Left colon (tissue), 2 donors: ENCODE data around the gene TBX2. TPM values are rescaled to one million over a fixed set of nuclear protein-coding genes. Genes with fewer than 3 reads are reported as not detected.
"Not testable (repeated sequence)": the region's sequence is repeated elsewhere in the genome, so short reads cannot be mapped to it uniquely, and the experiment has no call there.

Experiments
- ATAC-seq: fragments of 200-7000 bp; cut with Tn5 transposase; one replicate; pipeline ENCODE4 v1.9.1; 2020; ENCODE audit warnings: mild to moderate bottlenecking, moderate library complexity
- DNase-seq, 2 donors: peaks; one replicate each; pipeline ENCODE4 v3.0.0-alpha.2; 2020
- intact Hi-C, 2 donors: fragments of 100-400 bp; cut with DNase I in 1 of 2; cut with micrococcal nuclease in 1 of 2; formaldehyde crosslinking; loops; one replicate each; pipeline versions ENCODE4 v1.11.2 to v1.14.0; 2022; cut with DNase I, micrococcal nuclease
- total RNA-seq, 2 donors: library from RNA; stranded (reverse); fragmentation: NEBNext Ultra II Directional; extraction: Animal tissue kit (Norgen Biotek cat#: 25700); gene quantifications; one replicate each; pipeline ENCODE4 v1.2.1, GENCODE V29; 2021
- donor health status: DM: no; HTN: no; CAD: no.
- donor health status: DM: yes; HTN: yes; CAD: no.

The TBX2 gene
- total RNA-seq, 2 donors from 2014 or later, result 5.8 to 11.7 TPM

DNA sequence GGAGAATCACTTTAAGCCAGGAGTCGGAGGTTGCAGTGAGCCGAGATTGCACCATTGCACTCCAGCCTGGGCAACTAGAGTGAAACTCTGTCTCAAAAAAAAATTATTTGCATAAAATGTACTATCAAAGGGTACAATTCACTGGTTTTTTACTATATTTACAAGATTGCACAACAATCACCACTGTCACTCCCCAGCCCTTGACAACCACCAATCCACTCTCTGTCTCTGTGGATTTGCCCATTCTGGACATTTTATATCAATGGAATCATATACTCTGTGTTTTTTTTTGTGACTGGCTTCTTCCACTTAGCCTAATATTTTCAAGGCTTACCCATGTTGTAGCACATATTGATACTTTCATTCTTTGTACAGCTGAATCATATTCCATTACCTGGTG, 18.8 kb downstream of the TBX2 start:
- ATAC-seq, result no peak
- no peak for DNase-seq
- intact Hi-C loops, result loop anchor here (5.0 to 10.0 kb wide), 3 partner anchors 134 to 416 kb away; no protein-coding TSS in a partner anchor

- peak in 1 of 2 donors; percentile 10 for DNase-seq
- intact Hi-C loops, result loop anchor here (5.0 to 10.0 kb wide), 3 partner anchors 133 to 415 kb away; no protein-coding TSS in a partner anchor
Measured at GRCh38 chr17:61419496-61420046, 19.9 kb downstream of the TBX2 start.

GRCh38 chr17:61420052-61420451, 20.4 kb downstream of the TBX2 start:
- intact Hi-C loops, result no loop called here
- ATAC-seq, result no peak
- DNase-seq, result no peak

More at GRCh38 chr17:61419496-61420046, 19.9 kb downstream of the TBX2 start:
- ATAC-seq, result no peak

GRCh38 chr17:61420745-61421398, 21.2 kb downstream of the TBX2 start:
- DNase-seq (no peak), ATAC-seq (no peak)
- intact Hi-C loops, result no loop called here

DNA sequence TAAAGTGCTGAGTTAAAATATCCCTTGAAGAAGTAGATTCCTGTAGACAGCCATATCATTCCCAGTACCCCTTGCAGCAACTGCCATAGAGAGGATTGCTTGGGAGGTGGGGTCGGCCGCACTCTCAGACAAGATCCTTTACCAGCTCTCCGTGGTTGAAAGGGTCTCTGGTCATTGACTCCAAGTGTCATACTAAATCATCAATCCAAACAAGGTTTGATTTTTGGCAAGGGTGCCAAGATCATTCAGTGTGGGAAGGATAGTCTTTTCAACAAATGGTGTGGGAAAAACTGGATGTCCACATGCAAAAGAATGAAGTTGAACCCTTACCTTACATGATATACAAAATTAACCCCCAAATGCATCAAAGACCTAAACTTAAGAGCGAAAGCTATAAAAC, 21.8 kb downstream of the TBX2 start:
- ATAC-seq, result no peak
- no peak for DNase-seq
- intact Hi-C loops, result no loop called here

GRCh38 chr17:61422116-61422799, 22.6 kb downstream of the TBX2 start:
- intact Hi-C loops, result no loop called here
- no peak for DNase-seq
- no peak for ATAC-seq

DNA sequence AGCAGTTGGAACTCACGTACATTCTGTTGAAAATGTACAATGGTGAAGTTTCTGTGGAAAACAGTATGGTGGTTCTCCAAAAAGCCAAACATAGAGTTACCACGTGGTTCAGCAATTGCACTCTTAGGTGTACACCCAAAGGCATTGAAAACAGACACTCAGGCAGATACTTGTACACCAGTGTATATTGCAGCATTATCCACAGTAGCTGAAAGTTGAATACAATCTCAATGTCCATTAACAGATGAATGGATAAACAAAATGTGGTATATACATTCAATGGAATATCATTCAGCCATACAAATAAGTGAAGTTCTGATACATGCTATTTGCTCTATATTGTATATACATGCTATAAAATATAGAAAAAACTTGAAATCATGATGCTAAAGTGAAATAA, 23.2 kb downstream of the TBX2 start:
- intact Hi-C loops, result no loop called here
- DNase-seq (no peak), ATAC-seq (no peak)

DNA sequence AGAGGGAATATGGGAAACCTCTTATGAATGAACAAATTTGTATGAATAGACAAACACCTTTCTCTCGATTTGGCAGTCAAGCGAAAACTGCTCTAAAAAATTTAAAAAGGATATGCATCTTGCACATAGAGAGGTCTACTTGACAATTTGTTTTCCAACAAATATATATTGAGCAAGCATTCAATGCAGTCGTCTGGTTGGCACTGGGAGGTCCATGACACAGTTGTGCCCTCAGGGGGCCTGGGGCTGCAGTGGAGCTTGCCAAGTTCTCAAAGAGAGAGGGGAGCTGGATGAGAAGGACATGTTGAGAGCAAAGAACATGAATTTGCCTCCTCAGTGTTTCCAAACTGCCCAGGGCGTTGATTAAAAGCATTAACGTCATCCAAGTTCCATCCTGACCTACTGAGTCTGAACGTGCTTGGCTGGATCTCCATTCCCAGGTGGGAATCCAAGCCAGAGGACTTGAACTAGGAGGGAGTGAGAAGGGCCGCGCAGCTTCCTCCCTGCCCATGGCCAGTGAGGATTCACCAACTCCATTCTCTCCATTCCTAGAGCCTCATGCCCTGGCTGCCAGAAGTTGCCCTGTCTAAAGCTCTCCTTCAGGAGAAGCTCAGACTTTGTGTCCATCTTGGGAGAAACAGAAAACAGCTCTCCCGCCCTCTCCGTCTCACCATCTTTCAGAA, 24.5 kb downstream of the TBX2 start:
- DNase-seq (no peak), ATAC-seq (no peak)
- intact Hi-C loops, result no loop called here

DNA sequence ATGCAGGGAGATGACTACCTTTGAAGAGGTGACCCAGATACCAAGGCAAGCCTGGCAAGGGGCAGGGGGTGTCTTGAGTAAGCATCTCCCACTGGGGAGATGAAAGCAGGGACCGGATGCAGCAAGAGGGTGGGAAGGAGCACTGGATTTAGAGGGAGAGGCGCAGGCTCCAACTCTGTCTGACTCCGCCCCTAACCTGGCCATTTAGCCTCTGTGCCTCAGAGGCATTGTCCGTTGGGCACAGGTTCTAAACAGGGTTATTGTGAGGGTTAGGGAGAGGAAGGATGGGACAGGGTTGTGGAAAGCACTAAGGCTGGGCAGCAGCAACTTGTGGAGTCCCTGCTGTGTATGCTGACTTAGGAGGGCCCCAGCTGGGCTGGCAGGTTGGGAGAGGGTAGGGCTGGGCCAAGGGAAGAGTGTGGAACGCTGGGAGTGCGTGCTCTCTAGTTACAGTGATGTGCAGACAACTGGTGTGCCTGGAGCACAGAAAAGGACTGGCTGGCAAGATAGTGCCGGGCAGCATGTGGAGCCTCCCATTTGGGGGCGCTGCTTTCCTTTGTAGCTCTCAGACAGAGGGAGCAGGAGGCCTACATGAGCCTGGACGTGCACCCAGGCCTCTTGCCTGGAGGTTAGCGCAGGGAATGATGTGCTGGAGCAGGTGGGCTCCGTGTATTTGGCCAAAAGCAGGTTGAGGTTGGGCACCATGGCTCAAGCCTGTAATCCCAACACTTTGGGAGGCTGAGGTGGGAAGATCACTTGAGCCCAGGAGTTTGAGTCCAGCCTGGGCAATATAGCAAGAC, 26.2 kb downstream of the TBX2 start:
- ATAC-seq (peak; percentile 82), DNase-seq (no peak)
- intact Hi-C loops, result no loop called here

DNA sequence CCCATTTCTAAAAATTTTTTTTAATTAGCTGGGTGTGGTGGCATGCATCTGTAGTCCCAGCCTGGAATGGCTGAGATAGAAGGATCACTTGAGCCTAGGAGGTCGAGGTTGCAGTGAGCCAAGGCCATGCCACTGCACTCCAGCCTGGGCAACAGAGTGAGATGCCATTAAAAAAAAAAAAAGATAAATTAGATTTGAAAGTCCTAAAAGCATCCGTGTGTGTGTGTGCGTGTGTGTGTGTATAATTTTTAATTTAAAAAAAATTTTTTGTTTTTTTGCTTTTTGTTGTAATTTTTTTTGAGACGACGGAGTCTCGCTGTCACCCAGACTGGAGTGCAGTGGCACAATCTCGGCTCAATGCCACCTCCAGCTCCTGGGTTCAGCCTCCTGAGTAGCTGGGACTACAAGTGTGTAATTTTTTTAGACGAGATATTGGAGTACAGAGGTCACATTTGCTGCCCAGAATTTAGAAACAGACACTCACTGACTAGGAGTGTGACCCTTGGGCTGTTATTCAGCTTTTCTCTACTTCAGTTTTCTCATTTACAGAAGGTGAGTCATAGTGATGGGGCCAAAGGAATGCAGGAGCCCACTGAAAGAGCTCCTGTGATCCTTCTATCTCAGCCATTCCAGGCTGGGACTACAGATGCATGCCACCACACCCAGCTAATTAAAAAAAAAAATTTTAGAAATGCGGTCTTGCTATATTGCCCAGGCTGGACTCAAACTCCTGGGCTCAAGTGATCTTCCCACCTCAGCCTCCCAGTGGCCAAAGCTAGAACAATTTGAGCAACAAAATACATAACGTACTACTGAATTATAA, 27.1 kb downstream of the TBX2 start:
- ATAC-seq, result no peak
- intact Hi-C loops, result no loop called here
- no peak for DNase-seq

DNA sequence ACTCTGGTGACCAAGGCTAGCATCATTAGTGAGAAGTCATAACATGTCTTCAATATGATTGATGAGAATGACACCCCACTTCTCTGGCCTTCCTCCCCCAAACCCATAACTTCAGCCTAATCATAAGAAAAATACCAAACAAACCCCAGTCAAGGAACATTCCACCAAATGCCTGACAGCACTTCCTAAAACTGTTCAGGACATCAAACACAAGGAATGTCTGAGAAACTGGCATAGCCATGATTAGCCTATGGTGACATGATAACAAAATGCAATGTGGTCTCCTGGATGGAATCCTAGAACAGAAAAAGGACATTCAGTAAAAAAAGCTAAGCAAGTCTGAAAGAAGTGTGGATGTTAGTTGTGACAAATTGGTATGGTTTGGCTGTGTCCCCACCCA, 27.9 kb downstream of the TBX2 start:
- intact Hi-C loops, result no loop called here
- ATAC-seq, result no peak
- DNase-seq, result no peak

DNA sequence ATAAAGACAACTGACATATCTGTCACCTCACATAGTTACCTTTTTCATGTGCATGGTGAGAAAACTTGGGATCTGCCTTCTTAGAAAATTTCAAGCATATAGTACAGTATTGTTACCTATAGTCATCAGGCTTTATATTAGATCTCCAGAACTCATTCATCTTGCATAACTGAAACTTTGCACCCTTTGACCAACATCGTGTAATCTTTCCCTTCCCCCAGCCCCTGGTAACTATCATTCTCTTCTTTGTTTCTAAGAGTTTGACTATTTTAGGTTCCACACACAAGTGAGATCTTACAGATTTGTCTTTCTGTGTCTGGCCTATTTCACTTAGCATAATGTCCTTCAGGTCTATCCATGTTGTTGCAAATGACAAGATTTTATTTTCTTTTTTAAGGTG, 29.6 kb downstream of the TBX2 start:
- ATAC-seq (no peak), DNase-seq (no peak)
- intact Hi-C loops, result no loop called here

DNA sequence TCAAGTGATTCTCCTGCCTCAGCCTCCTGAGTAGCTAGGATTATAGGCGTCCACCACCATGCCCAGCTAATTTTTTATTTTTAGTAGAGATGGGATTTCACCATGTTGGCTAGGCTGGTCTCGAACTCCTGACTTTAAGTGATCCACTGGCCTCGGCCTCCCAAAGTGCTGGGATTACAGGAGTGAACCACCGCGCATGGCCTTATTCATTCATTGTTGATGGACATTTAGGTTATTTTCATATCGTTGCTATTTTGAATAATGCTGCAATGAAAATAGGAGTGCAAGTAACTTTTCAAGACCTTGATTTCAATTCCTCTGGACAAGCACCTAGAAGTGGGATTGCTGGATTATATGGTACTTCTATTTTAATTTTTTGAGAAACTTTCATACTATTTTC, 30.2 kb downstream of the TBX2 start:
- ATAC-seq, DNase-seq, intact Hi-C loops: not testable (repeated sequence)

DNA sequence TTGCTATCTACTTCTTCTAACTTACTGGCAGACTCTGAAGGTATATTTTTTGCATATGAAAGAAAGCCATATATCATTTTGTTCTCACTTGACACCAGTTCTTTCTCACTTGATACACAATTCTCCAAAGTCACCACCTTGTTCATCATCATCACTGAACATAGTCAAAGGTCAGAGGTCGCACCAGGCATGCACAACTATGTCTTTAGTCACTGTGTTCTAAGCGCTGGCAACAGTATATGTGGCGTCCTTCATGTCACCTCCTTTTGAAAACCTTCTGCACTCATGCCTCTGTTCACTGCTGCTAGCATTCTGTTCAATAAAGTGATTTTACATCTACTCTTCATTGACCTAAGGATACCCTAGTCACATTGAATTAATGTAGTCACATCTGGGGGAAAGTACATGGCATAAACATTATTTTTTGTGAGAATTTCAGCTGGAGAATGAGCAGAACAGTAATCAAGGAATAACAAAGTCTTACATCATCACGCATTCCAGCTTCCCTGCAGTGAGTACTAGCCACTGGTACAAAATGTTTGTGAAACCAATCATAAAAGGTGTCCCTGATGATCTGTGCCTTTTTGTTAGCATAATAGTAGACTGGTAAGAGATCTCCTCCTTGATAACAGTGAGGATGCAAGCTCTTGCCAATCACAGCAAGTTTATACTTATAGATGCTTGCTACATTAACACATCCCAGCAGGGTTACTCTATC, 32.1 kb downstream of the TBX2 start:
- intact Hi-C loops, result no loop called here
- no peak for DNase-seq
- no peak for ATAC-seq

DNA sequence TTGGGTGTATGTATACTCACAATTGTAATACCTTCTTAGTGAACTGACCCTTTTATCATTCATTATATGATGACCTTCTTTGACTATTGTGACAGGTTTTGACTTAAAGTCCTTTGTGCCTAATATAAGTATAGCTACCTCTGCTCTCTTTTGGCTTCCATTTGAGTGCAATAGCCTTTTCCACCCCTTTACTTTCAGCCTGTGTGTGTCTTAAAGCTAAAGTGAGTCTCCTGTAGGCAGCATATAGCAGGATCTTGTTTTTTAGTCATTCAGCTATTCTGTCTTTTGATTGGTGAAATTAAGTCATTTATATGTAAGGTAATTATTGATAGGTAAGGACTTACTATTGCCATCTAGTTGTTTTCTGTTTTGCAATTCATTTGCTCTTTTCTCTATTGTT, 36.6 kb downstream of the TBX2 start:
- ATAC-seq, result no peak
- DNase-seq, result no peak
- intact Hi-C loops, result no loop called here

DNA sequence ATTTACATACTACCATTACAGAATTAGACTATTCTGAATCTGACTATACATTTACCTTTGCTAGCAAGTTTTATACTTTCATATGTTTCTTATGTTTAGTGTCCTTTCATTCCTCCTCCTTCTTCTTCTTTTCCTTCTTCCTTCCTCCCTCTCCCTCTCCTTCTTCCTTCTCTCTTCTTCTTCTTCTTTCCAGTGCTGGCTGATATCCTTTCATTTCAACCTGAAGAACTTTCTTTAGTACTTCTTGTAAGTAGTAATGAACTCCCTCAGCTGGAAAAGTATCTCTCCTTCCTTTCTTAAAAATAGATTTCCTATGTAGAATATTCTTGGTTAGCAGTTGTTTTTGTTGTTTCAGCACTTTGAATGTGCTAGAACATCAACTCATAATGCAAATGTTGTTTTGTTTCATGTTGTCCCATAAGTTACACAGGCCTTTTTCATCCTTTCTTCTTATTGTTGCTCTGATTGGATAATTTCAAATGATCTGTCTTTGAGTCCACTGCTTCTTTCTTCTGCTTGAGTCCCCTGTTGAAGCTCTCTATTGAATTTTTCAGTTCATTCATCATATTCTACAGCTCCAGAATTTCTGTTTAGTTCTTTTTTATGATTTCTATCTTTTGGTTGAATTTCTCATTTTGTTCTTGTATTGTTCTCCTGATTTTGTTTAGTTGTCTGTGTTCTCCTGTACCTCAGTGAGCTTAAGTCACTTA, 37.5 kb downstream of the TBX2 start:
- intact Hi-C loops, result no loop called here
- ATAC-seq (no peak), DNase-seq (no peak)

DNA sequence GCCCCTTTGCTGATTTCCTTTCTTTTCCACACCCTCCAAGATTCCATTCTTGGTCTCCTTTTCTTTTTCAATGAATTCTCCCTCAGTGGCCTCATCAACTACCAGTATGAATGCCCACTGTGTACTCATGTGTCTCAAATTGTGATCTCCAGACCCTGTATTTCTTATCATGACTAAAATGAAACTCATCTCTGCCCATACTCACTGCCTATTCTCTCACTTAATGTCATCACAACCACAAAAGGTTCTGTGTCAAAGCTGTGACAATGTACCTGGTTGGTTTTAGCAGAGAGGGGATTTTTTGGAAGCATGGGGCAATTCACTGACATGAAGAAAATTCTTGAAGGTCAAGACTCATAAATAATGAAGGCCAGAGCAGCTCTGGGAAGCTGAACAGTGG, 41.1 kb downstream of the TBX2 start:
- ATAC-seq (no peak), DNase-seq (no peak)
- intact Hi-C loops, result no loop called here
